ENCODE data around the gene ERICH6B. TPM values are rescaled to one million over a fixed set of nuclear protein-coding genes. Genes with fewer than 3 reads are reported as not detected.

ERICH6B gene
- total RNA-seq, 1 experiment from 2014 or later, result not detected

DNA sequence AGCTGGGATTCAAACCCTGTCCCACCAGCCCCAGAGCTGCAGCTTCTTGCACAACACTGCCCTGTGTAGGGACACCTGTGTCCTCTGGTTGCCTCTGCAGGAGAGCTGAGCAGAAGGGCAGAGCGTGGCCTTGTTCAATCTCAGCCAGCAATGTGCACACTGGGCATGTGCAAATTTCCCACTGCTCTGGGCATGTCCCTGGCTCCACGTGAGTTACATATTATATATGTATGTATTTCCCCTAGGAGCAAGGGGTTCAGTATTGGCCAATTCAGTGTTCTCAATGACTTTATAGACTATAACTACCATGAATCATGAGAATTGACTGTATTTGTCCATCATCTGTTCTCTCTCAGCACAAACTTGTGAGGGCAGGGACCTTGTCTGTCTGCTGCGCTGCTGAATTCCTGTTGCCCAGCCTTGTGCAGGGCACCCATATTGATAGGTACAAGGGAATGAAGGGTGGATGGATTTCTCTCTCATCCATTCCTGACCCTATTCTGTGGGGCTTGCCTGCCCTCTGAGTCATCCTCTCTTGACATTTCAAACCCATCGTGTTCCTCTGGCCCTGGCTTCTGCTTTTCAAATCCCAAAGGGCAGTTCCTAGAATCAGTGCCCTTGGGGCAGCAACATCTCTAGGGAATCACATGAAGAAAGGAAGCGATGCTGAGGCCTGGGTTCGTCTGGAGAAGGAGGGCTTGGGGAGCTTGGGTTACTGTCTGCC, 69.7 kb downstream of the ERICH6B start:
- no peak for DNase-seq (ENCODE audit: low read depth)

DNA sequence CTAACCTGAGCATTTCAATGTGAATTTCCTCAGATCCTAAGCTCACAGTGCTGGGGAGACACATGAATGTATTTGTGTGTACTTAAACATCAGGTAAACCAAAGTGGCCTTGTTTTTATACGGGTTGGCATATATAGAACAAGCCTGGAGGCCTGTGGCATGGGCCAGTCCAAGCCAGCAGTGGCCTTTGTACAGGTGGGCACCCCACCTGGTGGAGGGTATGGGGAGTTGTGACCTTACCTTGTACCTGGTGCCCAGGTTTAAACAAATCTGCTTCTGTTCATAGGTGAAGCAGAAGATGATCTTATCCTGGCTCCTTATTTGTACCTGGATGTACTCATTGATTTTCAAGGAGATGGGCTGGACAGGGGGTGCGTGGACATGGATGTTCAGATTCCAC, 71.0 kb downstream of the ERICH6B start:
- DNase-seq (ENCODE audit: low read depth), result no peak

DNA sequence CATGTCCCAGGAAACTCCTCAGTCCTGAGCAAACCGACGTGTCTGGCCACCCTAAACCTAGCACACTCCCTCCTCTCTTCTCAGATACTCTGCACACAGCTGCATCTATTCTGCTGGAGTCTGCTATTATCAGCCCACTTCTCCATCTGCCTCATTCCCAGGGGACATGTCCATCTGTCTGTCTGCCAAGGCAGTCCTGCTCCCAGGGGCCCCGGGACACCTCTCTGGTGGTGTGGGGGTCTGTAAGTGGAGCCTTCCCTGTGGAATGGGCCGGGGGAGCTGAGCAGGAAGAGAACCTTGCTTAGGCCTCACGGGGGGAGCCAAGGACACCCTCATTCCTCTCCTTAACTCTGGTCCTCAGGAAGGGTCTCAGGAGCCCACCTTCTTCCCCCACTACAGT, 72.7 kb downstream of the ERICH6B start:
- DNase-seq (ENCODE audit: low read depth), result no peak

DNA sequence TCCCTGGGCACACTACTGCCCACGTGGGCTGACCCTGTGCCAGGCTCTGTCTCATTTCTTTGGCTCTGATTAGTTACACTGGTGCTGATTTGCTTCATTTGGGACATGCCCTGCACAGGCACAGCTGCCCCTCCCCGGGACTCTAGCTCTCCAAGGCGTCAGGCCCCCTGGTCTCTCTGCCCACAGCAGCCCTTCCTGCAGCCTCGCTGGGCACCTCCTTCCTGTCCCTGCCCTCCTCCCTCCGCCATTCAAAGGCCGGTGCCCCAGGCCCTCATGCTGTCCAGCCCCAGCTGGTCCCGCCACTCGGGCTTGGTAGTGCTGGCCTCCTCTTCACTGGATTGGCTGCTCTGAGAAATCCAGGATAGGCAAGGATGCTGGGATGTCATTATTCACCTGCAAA, 73.1 kb downstream of the ERICH6B start:
- no peak for DNase-seq (ENCODE audit: low read depth)

DNA sequence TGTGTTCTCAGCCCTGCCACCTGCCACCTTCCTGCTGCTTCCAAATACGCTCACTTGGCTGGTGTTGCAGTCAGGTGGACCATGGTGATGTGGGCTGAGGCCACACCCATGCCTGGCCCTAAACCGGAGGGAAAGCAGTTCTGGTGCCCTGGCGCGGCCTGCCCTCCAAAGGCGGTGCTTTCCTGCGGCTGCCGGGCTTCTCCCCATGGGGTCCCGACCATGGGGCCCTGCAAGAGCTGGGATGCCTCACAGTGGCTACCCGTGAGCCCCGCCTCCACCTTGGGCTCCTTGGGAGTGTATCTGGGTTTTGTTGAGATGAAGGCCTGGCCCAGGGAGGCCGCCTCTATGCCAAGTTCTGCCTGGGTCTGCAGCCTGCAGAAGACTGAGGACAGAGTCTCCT, 73.7 kb downstream of the ERICH6B start:
- no peak for DNase-seq (ENCODE audit: low read depth)

DNA sequence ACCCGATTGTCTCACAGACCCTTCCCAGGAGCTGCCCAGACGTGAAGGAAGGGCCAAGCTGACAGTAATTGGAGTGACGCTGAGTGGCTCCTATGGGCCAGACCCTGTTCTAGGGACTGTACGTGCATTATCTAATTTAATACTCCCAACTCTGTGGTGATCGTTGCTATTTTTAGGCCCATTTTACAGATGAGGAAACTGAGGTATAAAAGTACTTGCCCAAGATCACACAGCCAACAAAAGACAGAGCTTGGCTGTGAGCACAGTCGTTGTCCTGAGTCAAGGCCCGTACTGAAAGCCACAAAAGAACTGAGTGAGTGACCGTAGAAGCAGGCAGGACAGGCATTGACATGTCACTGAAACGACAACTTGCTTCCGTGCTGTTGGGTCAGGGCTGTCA, 74.7 kb downstream of the ERICH6B start:
- no peak for DNase-seq (ENCODE audit: low read depth)

DNA sequence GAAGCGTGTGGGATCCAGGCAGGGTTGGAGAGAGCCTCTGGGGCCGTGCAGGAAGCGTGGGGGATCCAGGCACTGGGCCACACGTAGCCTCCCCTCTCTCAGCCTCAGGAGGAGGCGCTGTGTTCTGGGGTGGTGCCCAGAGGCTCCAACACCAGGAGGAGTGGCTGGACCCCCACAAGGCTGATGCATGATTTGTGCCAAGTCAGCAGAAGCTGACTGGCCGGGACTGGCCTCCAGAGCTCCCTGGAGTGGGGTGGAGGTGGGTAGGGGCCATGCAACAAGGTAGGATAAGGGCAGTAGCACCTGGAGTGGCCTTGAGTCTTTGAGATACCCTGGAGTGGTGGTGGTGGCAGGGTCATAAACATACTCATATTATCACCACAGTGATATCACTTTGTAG, 75.3 kb downstream of the ERICH6B start:
- DNase-seq (ENCODE audit: low read depth), result no peak

DNA sequence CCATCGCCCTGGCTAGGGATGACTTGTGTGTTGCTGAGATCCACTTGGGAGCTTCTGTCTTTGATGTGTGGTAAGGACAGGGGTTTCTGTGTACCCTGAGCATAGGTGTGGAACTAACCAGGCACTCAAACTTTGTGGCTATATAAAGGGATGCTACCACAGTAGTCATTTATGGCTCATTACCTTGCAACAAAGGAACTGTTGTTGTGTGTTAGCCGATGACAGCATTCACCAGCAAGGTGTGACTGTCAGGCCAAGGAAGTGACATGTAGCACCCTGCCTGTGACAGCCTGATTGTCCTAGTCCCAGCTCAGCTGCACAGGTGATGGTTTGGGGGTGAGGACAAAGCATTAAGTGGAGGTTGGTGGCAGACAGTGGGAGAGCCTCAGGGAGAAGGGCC, 77.2 kb downstream of the ERICH6B start:
- no peak for DNase-seq (ENCODE audit: low read depth)

DNA sequence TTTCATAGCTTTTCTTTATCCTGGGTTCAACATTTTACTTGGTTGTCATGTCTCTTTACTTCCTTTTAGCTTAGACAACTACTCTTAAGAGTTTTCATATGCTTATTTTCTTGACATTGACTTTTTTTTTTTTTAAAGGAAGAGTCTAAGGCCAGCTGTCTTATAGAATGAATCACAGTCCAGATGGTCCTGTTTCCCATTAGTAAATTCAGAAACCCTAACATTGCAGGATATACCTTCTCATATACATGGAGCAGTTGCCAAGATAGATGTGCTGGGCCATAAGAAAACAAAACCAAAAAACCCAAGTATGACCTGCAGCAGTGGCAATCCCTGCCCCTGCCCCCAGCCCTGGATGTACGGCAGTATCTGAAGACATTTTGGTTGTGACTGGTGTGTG, 78.0 kb downstream of the ERICH6B start:
- DNase-seq (ENCODE audit: low read depth), result no peak

DNA sequence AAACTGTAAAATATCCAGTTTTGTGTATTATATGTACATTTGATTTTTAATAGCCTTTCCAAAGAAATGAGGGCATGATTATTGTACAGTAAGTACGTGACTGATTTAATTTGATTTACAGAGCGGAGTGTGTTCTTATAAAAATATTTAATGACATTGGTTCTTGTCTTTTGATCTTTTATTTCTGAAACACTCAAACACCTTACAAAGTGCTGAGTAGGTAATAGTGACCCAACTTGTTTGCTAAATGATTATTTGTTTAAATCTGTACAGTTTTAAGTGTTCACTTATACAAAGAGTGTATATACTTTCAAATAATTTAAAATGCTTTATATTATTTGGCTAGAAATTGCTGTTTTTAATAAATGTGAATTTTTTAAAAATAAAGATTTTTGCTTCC, 79.3 kb downstream of the ERICH6B start:
- DNase-seq (ENCODE audit: low read depth), result no peak

DNA sequence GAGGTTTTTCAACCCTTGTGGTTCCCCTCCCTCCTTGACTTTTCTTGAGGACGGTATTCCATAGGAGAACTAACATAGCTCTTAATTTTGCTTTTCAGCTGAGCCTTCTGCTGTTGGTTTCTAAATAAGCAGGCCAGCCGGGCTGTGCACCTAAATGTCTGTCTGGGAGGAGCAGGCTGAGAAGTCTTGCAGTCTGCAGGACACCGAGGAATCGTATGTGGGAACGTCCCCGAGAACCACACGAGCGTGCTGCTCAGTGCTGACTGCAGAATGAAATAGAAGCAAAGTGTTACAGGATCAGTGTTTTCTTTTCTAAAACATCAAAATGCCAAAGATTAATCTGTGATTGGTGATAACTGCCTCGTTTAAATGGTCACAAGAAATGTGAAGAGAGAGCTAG, 80.9 kb downstream of the ERICH6B start:
- DNase-seq (ENCODE audit: low read depth), result no peak

DNA sequence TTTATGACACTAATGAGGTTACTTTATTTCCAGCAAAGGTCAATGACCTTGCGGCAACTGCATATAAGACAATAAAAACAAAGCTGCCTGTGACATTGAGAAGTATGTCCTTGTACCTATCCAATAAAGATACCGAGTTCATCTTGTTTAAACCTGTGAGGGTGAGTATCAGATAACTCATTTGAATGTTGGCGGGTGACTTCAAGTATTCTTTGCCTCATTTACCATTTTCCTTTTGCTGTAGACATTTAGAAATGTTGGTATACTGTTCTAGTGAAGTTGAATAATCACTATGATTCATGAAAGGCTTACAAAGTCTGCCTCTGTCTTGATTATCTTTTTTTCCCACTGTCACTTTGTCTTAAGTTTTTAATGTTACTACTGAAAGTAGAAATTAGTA, 85.8 kb downstream of the ERICH6B start:
- DNase-seq (ENCODE audit: low read depth), result no peak

DNA sequence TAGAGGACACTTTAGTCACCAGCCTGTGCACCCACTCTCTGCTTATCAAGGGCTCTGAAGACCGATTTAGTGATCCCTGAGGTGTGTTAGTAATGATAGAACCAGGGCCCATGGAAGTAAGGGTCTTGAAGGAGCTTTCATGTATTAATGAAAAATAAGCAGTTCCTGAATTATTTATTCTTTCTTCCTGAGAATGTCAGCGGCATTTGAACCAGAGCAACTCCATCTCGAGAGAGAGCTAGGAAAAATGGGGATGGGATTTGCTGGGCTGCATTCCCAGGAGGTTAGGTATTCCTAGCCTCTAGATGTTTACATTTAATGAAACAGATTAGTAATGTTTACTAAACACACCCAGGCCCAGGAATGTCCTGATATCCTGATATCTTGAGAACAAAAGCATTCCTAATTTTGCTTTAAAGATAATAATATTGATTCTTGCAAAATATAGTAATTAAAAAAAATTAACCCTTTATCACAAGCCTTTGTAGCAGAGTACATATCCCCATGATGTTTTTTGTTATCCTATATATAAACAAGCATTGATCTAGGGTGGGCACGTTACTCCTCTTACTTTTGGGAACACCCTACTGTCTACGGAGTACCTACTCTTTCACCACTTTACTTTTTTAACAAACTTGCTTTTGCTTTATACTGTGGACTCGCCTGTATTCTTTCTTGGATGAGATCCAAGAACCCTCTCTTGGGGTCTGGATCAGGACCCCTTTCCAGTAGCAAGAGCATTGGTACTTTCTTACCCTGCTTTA, 87.7 kb downstream of the ERICH6B start:
- no peak for DNase-seq (ENCODE audit: low read depth)

DNA sequence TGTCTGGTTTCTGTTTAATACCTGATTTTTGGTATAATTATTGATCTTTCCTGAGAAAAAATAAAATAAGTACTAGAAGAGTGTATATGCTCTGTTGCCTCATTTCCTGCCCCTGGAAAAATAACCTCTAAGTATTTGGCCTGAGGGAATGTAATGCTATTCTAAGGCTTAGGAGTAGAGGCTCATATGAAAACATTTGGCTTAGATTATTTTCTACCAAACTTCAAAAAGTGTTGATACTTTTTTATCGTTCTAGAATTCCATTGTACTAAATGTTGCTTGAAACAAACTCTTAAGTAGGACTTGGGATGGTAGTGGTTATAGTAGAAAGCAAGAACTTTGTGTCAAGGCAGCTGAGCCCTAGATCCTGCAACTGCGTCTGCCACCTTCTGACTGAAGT, 93.0 kb downstream of the ERICH6B start:
- no peak for DNase-seq (ENCODE audit: low read depth)

DNA sequence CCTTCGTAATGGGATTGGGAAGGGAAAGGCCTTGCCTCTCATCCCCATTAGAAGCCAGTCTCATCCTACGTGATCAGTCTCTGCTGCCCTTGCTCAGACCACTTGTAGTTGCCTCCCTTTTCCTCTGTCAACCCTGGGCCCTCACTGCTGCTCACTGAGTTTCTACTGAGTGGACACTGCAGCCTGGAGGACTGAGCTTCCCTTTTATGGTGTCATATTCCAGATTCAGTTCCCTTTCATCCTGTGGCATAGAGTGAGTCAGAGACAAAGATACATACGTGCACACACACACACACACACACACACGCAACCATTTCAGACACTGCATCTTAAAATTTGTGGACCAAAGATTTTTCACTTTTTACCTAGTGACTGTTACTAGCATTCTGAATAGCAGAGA, 94.2 kb downstream of the ERICH6B start:
- peak; percentile 83 for DNase-seq (ENCODE audit: low read depth)

DNA sequence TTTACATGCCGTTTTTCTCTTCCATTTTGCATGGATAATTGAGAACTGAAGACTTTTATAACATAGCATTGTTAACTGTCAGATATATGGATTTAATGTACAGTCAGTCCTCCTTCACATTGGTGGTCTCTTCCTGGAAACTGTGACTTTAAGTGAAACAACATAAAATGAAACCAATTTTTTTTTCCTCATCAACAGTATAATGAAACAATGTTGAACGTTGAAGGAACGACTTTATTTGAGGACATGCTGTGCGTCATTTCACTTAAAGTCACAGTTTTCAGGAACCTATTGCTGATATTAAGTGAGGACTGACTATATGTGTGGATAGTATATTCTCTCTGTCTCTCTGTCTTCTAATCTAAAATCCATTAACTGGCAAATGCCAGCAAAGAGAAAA, 96.0 kb downstream of the ERICH6B start:
- DNase-seq (ENCODE audit: low read depth), result no peak

DNA sequence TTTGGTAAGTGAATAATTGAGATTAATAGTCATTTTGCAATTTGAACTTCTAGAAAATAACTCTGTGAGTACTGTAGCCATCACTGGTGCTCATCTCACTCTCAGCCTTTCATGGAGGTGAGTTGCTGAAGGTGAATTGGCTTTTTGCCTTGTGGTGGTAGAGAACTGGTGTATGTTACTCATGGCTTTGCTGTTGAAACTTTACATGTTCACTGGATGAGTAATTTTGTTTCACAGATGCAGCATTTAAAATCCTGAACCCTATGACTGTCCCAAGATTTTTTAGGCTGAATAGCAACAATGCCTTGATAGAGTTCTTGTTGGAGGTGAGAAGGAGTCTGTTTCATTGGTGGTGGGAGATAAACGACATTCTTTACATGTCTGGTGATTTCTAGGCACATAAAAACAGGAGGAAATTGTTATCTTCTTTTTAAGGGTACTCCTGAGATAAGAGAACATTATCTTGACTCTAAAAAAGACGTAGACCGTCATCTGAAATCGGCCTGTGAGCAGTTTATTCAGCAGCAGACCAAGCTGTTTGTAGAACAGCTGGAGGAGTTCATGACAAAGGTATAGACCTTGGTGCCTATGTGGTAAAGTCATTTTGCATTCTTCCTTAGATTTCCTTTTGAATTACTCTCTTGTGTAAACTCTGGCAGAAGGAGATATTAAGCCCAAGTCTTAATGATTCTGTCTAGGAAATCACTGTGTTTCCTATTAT, 96.9 kb downstream of the ERICH6B start:
- peak; percentile 59 for DNase-seq (ENCODE audit: low read depth)

DNA sequence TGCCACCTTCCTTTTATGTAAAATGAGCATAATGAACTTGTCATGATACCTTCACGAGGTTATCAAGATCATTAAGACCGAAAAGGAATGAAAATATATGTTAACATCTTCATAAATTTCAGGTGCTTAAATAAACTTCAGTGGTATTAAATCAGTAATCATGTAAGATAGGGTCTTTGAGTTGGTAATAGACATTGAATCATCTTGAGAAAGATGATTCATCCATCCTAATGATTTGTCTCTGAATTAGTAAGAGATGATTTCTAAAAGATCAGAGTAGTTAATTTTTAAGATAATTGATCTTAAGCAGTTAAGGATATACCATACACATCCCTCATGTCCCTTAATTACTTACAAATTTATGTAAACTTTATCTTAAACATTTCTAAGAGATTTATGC, 98.8 kb downstream of the ERICH6B start:
- DNase-seq (ENCODE audit: low read depth), result no peak

DNA sequence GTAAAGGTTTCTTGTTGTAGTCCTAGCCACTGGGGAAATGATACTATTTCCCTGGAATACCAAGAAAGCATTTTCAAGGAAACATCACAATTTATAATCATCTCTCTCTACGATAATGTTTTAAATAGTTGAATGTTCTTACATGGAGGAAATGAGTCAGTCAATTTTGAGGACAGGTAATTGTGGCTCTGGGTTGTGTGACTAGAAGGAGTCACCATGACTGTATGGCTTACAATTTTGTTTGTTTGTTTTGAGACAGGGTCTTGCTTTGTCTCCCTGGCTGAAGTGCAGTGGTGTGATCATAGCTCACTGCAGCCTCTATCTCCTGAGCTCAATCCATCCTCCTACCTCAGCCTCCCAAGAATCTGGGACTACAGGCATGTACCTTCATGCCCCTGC, 103.4 kb downstream of the ERICH6B start:
- peak; percentile 80 for DNase-seq (ENCODE audit: low read depth)

DNA sequence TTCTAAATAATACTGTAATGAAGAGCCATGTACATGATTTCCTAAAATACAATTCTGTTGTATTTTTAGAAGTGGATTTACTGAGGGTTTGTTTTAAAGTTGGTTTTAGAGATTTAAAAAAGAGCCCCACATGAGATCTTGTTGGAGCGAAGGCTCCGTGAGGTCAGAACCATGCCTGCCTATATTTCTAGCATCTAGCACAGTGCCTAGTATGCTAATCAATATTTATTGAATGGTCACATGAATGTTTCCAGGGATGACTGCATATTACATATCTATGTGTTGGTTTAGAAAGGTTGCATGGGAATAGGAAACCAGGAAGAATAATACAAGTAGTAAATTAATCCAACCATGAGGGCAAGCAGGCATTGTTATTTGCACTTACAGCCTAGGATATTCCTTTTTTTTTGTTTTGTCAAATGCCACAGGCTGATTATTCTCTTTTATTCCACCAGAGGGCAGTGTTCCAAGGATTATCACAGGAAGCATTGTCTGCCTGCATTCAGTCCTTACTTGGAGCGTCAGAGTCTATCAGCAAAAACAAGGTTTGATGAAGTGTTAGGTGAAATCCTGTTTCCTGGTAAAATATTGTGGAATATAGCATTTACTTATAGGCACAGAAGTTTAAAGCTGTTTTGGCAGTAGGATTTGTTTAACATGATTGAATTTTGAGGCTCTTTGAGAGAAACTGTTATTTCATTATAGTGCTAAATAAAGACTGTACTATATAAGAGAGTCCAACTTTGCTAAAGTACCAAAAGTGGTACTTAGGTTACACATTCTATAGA, 104.0 kb downstream of the ERICH6B start:
- peak; percentile 78 for DNase-seq (ENCODE audit: low read depth)

DNA sequence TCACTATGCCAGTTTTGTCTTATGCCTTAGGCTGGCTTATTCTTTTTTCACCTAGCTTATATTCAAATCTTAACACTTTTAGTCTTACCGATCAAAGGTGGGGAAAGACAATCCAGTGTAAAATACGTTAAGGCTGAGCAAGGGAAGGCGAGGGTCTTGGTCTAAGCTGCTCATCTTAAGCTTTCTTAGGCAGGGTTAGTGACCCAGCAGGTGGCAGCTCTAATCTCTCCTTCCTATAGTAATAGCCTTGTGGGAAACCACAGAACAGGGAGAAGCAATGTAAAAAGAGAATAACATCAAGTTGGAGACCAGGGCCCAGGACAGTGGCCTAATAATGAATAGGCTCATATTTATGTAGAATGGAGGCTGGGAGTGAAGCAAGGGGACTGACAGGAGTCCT, 104.9 kb downstream of the ERICH6B start:
- no peak for DNase-seq (ENCODE audit: low read depth)

DNA sequence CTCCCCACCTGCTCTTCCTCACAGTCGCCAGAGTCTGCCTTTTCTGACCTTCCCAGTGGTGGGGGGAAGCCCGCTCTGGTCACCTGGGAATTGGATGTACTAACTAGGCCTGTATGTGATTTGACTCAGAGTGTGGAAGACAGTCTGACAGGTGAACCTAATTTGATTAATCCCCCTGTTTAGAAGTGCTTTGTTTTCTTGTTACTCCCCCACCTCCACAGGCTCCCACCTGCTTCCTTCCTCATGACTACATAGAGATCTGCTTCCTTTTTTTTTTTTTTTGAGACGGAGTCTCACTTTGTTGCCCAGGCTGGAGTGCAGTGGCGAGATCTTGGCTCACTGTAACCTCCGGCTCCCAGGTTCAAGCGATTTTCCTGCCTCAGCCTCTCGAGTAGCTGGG, 106.8 kb downstream of the ERICH6B start:
- no peak for DNase-seq (ENCODE audit: low read depth)

Measured in HT1080 (cell line).